Measurements from ENCODE around the gene STK32A.

DNA sequence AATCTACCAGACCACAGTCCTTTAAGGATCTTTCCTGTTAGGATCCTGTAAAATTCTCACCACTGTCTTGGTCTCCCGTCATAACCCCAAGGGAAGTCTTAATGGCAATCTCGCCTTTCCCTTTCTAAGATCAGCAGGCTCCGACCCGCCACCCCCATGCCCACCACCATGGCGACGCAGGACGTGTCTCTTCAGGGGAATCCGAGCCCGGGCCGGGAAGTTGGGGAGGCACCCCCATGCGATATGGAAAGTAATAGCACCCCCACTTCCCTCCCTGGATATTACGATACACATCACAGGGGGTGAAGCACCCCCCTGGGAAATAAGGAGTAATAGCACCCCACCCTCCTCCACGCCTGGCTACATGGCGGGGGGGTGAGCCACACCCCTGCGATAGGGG lies 8.3 kb upstream of the STK32A start:
- TF ChIP-seq, protein P1, sequence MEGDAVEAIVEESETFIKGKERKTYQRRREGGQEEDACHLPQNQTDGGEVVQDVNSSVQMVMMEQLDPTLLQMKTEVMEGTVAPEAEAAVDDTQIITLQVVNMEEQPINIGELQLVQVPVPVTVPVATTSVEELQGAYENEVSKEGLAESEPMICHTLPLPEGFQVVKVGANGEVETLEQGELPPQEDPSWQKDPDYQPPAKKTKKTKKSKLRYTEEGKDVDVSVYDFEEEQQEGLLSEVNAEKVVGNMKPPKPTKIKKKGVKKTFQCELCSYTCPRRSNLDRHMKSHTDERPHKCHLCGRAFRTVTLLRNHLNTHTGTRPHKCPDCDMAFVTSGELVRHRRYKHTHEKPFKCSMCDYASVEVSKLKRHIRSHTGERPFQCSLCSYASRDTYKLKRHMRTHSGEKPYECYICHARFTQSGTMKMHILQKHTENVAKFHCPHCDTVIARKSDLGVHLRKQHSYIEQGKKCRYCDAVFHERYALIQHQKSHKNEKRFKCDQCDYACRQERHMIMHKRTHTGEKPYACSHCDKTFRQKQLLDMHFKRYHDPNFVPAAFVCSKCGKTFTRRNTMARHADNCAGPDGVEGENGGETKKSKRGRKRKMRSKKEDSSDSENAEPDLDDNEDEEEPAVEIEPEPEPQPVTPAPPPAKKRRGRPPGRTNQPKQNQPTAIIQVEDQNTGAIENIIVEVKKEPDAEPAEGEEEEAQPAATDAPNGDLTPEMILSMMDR (IDR thresholded peaks at IDR 0.05): no peak
- TF ChIP-seq POLR2A (IDR thresholded peaks at IDR 0.05) (no peak), POLR2AphosphoS5 (IDR thresholded peaks at IDR 0.05) (no peak)
